PC-3 (cell line): Measurements from ENCODE around the gene THOC1.

ENCODE experiments used
- CTCF ChIP-seq: fragments of 300-600 bp; sonication (generic); conservative IDR thresholded peaks from 2 replicates; pipeline ENCODE4 v1.5.1; 2017; ENCODE audit warnings: antibody characterized with exemption, low read depth, mild to moderate bottlenecking, low read length
- EZH2 ChIP-seq: fragments of 300-600 bp; sonication (generic); IDR thresholded peaks from one replicate; pipeline ENCODE4 v1.6.1; 2017; ENCODE audit warnings: antibody characterized with exemption, mild to moderate bottlenecking, low read length; ENCODE audit not compliant: unreplicated experiment

- TF ChIP-seq CTCF = no peak
- TF ChIP-seq EZH2 = no peak
These were observed 48.5 kb upstream of the THOC1 start for GRCh38 chr18:316393-316792.
